ENCODE results near the gene IRS1.

The IRS1 gene

GRCh38 chr2:226790011-226790410 lies 9.6 kb downstream of the IRS1 start:
- no peak for DNase-seq

- no peak for DNase-seq
Measured at GRCh38 chr2:226788881-226789490, 10.6 kb downstream of the IRS1 start.

- DNase-seq = no peak
Measured at GRCh38 chr2:226788064-226788463, 11.6 kb downstream of the IRS1 start.

- DNase-seq = no peak
Measured at GRCh38 chr2:226783885-226784284, 15.7 kb downstream of the IRS1 start.

- DNase-seq = no peak
Measured at GRCh38 chr2:226782092-226782713, 17.4 kb downstream of the IRS1 start.

GRCh38 chr2:226780431-226780830 lies 19.2 kb downstream of the IRS1 start:
- DNase-seq = no peak

GRCh38 chr2:226777611-226778010 lies 22.0 kb downstream of the IRS1 start:
- no peak for DNase-seq

- no peak for DNase-seq
Measured at GRCh38 chr2:226776104-226776503, 23.5 kb downstream of the IRS1 start.

- no peak for DNase-seq
Measured at GRCh38 chr2:226775032-226775509, 24.5 kb downstream of the IRS1 start.

GRCh38 chr2:226773291-226773690 lies 26.3 kb downstream of the IRS1 start:
- DNase-seq = no peak

GRCh38 chr2:226772389-226773179 lies 27.0 kb downstream of the IRS1 start:
- no peak for DNase-seq

GRCh38 chr2:226771067-226771466 lies 28.6 kb downstream of the IRS1 start:
- no peak for DNase-seq

- DNase-seq = no peak
Measured at GRCh38 chr2:226767056-226767813, 32.4 kb downstream of the IRS1 start.

GRCh38 chr2:226766352-226767055 lies 33.1 kb downstream of the IRS1 start:
- no peak for DNase-seq

GRCh38 chr2:226763320-226763719 lies 36.3 kb downstream of the IRS1 start:
- no peak for DNase-seq

GRCh38 chr2:226761195-226761583 lies 38.4 kb downstream of the IRS1 start:
- no peak for DNase-seq

- no peak for DNase-seq
Measured at GRCh38 chr2:226760412-226761194, 39.0 kb downstream of the IRS1 start.

GRCh38 chr2:226759768-226760167 lies 39.9 kb downstream of the IRS1 start:
- DNase-seq = no peak

GRCh38 chr2:226758921-226759640 lies 40.5 kb downstream of the IRS1 start:
- DNase-seq = no peak

- DNase-seq = no peak
Measured at GRCh38 chr2:226756131-226756530, 43.5 kb downstream of the IRS1 start.

- no peak for DNase-seq
Measured at GRCh38 chr2:226755631-226756030, 44.0 kb downstream of the IRS1 start.
